Erythroblast (primary cell): Measurements from ENCODE around the gene FAM114A1.

Experiments used
- DNase-seq, 2 experiments: peaks; one replicate each; lab custom pipeline; 2025; lab: John Stamatoyannopoulos, UW
- GATA1 ChIP-seq: IDR thresholded peaks from 2 replicates; pipeline ENCODE4 v1.6.1; 2011; ENCODE audit warnings: low read depth, mild to moderate bottlenecking, control low read depth, low read length, moderate library complexity
- POLR2A ChIP-seq: IDR thresholded peaks from 2 replicates; pipeline ENCODE4 v1.6.1; 2011; ENCODE audit warnings: mild to moderate bottlenecking, low read length

The FAM114A1 gene

GRCh38 chr4:38867478-38868058 lies at the start of gene FAM114A1:
FAM114A1 (plus strand) TSS chr4:38867806; CDS start chr4:38878079, 10,273 bp downstream.
- peak; percentile 83 to 86 for DNase-seq
- no peak for TF ChIP-seq GATA1
- no peak for TF ChIP-seq POLR2A

- DNase-seq, result no peak
- TF ChIP-seq POLR2A (no peak), GATA1 (no peak)
Measured at GRCh38 chr4:38818441-38818976, 49.1 kb upstream of the FAM114A1 start.

- no peak for DNase-seq
Measured at GRCh38 chr4:38819569-38819968, 48.0 kb upstream of the FAM114A1 start.

GRCh38 chr4:38820329-38821061 lies 47.1 kb upstream of the FAM114A1 start:
- TF ChIP-seq GATA1 (no peak), POLR2A (no peak)

More at GRCh38 chr4:38819569-38819968, 48.0 kb upstream of the FAM114A1 start:
- TF ChIP-seq GATA1 (no peak), POLR2A (no peak)

GRCh38 chr4:38821739-38822138 lies 45.9 kb upstream of the FAM114A1 start:
- TF ChIP-seq POLR2A, result no peak
- TF ChIP-seq GATA1, result no peak
- DNase-seq, result no peak

More at GRCh38 chr4:38820329-38821061, 47.1 kb upstream of the FAM114A1 start:
- DNase-seq, result no peak

- TF ChIP-seq POLR2A (no peak), GATA1 (no peak)
- DNase-seq, result no peak
Measured at GRCh38 chr4:38822748-38823303, 44.8 kb upstream of the FAM114A1 start.

GRCh38 chr4:38823766-38824165 lies 43.8 kb upstream of the FAM114A1 start:
- no peak for TF ChIP-seq GATA1
- no peak for DNase-seq

GRCh38 chr4:38829237-38829636 lies 38.4 kb upstream of the FAM114A1 start:
- TF ChIP-seq POLR2A, result no peak
- TF ChIP-seq GATA1, result no peak
- DNase-seq, result no peak

GRCh38 chr4:38831653-38832052 lies 36.0 kb upstream of the FAM114A1 start:
- no peak for DNase-seq
- TF ChIP-seq POLR2A (no peak), GATA1 (no peak)

- TF ChIP-seq POLR2A (no peak), GATA1 (no peak)
- DNase-seq, result no peak
Measured at GRCh38 chr4:38832206-38832605, 35.4 kb upstream of the FAM114A1 start.

- no peak for TF ChIP-seq POLR2A
- TF ChIP-seq GATA1, result no peak
- DNase-seq, result no peak
Measured at GRCh38 chr4:38832624-38833528, 34.7 kb upstream of the FAM114A1 start.

- TF ChIP-seq GATA1, result no peak
- no peak for TF ChIP-seq POLR2A
- DNase-seq, result no peak
Measured at GRCh38 chr4:38834570-38834969, 33.0 kb upstream of the FAM114A1 start.

GRCh38 chr4:38837334-38837733 lies 30.3 kb upstream of the FAM114A1 start:
- TF ChIP-seq POLR2A (no peak), GATA1 (no peak)
- no peak for DNase-seq

GRCh38 chr4:38837849-38838248 lies 29.8 kb upstream of the FAM114A1 start:
- DNase-seq, result no peak
- TF ChIP-seq POLR2A (no peak), GATA1 (no peak)
